A549 treated with ZK216348 at 1 μM for 4 hours (cell line): Measurements from ENCODE around the gene NPLOC4. TPM values are rescaled to one million over a fixed set of nuclear protein-coding genes. Genes with fewer than 3 reads are reported as not detected.

ENCODE experiments used
- total RNA-seq: library from RNA; stranded (reverse); fragments of 200-300 nt; extraction: Qiagen RNA extraction; gene quantifications from 5 replicates; pipeline ENCODE4 v1.2.3, GENCODE V29; 2022; ENCODE audit warnings: low read depth

The NPLOC4 gene
- 80.3 to 105 TPM (median 101 TPM) in 5 replicates for total RNA-seq

DNA sequence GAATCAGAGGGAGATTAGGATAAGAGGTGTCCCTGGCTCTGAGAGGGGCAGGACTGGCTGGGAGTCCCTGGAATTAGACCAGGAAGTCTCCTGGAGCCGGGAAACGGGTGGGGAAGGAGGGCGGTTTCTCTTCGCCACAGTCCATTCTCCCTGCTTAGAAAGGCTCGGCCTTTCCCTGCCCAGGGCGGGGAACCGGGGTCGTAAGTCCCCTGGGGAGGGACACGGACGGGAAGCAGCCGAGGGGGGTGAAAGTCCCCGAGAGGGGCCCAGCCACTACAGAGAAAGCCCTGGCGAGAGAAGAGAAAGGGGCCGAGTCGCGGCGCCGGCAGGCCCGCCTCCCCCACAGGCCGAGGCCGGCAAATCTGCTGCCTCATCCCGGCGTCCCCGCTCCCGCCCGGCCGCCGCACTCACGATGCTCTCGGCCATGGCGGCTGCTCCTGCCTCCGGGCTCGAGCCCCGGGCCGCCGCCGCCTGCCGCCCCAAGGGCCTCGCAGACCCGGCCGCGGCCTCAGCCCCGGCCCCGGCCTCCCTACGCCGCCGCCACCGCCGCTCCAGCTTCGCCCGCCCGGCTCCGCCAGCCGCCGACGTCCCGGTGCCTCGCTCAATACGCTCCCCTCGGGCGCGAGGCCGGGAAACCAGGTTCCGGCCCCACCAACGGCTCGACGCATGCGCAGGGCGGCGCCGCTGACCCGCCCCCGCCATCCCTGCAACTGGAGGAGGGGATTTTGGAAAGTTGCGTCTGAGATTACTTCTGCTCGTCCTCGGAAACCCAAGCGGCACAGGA is at the start of gene NPLOC4, which contains the start of gene TSPAN10:
Gene NPLOC4, minus strand, starts transcription at position 608 of the 784 bp plus-strand sequence. Its CDS starts 182 bp downstream, at position 426.
Gene TSPAN10, plus strand, starts transcription at position 692 of the 784 bp plus-strand sequence. CDS start 5,217 bp downstream, outside the sequence.

DNA sequence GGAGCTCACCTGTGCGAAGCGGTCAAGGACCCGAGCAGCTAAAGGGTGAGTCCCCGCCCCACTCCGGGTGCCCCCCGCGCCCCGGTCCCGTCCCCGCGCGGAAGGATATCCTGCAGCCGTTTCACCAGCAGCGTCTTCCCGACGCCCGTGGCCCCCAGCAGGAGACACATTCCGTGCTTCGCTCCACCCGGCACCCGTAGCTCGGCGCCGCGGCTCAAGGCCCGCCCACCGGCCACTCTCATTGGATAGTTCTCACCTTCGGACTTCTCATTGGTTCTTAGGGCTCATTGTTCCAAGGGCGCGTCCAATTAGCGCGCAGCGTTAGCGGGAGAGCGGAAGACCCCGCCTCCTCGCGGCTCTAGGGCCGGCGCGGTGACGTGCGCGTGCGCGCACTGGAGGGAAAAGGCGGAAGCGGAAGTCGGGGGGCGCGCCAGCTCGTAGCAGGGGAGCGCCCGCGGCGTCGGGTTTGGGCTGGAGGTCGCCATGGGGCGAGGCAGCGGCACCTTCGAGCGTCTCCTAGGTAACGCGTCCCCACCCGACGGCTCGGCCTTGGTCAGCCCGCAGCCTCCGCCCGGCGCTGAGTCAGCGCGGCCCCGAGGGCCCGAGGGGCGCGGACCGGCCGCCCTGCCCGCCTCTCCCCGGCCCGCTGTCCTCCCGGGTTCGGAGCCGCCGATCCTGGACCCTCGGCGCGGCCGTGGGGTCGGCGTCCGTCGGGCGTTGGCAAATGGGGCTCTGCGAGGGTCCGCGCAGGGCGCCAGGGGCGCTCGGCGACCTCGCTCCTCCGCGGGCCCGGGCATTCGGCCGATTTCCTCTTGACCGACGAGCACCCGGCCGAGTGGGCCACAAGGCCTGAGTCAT is 46.9 kb upstream of the NPLOC4 start, which contains the start of the genes ARL16 and HGS:
Gene ARL16, minus strand, starts transcription at position 214 of the 858 bp plus-strand sequence. Its CDS starts 44 bp downstream, at position 170.
Gene HGS, plus strand, starts transcription at position 428 of the 858 bp plus-strand sequence. Its CDS starts 56 bp downstream, at position 484.

DNA sequence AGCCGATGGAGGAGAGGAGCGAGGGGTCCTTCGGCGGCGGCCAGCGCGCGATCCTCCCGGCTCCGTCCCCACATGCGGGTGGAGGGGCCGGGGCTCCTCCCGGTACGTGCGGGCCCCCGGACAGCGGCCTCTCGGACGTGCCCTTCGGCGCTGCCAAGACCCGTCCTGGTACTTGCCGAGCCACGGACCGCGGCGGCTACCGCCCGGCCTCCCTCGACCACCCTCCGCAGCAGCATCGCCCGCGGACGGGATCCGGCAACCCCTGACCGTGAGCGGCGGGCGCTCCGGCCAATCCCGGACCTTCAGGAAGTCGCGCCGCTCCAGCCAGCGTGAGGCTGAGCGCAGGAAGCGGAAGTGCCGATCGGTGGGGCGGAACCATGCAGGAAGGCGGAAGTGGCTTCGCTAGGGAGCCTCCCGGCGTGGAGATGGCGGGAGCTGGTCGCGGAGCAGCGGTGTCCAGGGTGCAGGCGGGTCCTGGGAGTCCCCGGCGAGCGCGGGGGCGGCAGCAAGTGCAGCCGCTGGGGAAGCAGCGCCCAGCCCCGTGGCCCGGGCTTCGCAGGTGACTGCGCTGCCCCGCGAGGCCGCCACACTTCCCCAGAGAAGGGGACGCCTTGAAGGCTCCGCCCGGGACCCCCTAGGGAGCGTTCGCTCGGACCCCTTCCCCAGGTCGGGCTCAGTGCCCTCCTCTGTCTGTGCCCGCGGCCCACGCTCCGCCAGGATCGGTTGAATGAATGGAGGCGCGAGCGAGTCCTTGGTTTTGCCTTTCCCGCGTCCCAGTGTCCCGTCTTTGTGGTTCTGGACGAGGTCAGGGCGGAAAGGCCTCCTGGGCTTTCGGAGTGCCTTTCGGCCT is 29.7 kb upstream of the NPLOC4 start, which contains the start of the genes CCDC137 and OXLD1:
Gene CCDC137, plus strand, starts transcription at position 396 of the 850 bp plus-strand sequence. Its CDS starts 30 bp downstream, at position 426.
Gene OXLD1, minus strand, starts transcription at position 264 of the 850 bp plus-strand sequence. Its CDS starts 28 bp downstream, at position 236.

DNA sequence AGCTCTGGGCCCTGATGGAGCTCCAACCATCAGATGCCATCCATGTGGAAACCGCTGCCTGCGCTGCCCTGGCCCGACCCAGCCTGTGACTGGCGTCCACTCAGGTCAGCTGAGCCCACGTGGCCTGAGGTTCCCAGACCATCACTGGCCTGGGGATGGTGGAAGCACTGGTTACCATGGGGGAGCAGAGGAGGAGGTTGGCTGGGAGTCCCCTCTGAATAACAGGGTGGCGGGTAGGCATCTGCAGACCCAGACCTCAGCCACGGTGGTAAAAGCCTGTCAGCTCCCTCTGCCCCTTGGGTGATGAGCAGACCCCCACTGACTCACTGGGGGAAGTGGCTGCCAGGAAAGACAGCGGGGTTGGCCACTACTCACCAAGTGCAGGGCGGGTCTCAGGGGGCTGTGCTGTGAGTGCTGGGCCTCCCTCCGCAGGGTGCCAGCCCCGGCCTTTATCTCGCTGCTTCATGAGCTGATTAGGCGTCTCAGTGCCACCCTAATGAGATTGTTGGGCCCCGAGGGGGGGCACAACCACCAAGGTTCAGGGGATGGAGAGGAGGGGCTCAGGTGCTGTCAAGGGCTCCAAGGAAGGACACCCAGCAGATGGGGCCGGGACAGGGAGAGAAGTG is 19.3 kb upstream of the NPLOC4 start, which contains the start of gene PDE6G:
Gene PDE6G, minus strand, starts transcription at position 425 of the 626 bp plus-strand sequence. CDS start 3,237 bp downstream, outside the sequence.

DNA sequence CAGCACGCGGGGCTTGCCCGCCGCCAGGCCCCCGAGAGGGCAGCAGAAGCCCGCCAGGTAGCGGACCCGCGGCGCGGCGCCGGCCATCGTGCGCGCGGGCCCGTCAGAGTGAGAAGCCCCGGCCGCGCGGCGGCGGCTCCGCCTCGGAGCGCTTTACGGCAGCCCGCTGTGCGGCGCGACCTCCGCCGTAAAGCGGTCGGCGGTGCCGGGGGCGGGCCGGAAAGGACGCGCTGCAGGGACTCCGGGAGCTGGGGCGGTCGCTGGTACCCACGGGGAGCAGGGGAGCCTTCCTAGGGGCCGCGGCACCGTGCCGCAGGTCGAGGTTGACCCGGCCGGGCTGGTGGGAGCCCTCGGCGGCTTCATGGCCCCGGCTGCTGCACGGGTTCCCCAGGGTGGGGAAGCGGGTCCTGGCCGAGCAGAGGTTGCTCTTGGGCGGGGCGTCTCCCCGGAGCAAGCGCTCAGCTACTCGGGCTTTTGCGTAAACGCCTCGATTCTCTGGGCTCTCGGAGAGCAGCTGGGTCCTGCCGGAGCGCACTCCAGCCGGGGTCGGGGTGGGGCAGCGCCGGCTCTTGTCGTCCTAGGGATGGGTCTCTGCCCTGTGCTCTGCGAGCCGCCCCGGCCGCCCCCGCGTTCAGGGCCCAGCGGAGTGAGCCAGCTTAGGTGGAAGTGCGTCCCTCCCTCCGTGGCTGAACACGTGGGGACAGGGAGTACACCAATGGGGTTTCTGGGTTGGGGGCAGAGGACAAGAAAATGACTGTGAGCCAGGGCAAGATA is 84.5 kb downstream of the NPLOC4 start, which contains the start of gene FAAP100:
Gene FAAP100, minus strand, starts transcription at position 110 of the 774 bp plus-strand sequence. Its CDS starts 23 bp downstream, at position 87.

DNA sequence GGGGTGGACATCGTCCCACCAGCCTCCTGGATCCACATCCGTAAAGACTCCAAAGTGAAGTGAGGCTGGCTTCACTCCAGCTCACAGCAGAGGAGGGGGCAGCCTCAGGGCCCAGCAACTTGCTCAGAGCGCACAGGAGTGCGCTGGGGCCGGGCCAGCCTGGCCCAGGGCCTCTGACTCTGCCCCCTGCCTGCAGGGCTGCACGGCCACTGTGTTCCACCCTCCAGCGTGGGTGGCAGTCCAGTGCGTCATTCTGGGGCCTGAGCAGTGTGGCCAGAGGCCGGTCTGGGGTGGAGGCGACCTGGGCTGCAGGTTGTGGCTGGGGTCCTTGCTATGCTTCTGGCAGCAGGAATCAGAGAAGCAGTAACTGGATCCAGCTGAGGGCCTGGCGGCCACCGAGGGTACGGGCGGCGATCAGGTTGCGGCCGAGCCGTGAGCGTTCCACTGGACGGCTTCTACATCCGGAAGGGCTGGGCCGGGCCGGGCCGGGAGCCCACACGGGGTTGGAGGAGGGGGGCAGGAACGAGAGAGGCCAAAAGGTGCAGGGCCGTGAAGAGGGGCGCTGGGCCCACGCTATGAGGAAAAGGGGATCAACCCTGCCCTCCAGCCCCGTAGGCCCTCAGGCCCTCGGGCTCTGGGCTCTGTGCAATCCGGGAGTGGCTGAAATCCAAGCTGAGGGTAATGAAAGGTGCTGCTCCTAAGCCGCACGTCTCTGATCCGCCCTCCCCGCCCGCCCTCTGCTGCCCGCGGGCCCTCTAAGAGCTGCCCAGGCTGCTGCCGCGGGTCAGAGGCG is 109.1 kb downstream of the NPLOC4 start, which contains the start of gene FSCN2:
Gene FSCN2, plus strand, starts transcription at position 787 of the 793 bp plus-strand sequence. CDS start 155 bp downstream, outside the sequence.

DNA sequence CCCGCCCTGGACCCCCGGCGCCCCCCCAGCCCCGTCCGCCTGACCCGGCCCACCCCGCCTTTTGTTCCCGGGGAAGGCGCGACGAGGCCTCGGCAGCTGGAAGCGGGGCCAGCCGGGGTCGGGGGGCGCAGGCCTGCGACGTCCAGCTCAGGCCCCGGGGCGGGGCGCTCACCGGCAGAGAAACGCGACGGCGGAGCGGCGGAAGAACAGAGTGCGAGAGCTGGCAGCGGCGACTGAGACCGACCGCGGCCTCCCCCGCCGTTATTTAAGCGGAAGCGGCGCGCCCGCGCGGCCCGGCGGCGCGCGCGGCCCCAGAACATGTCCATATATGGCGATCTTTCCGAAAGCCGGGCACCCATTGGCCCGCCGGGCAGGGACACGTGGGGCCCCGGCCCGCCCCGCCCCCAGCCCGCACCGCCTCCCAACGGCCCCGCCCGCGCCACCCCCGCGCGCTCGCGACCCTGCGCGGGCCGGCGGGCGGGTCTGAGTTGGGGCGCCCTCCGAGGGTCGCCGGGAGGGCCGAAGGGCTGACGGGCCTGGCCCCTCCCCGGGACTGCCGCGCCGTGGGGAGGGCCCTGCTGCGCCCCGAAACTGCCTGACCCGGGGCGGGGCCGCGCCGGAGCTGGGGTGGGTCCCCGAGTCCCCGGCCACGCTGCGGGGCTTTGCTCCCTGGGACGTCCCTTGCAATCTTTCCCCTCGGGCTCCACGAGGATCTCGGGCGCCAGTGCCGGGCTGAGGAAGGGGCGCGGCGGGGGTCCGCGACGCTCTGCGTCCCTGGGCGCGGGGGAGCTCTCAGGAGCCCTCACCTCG is 124.1 kb downstream of the NPLOC4 start, which contains the start of gene ACTG1:
Gene ACTG1, minus strand, starts transcription at position 238 of the 810 bp plus-strand sequence. CDS start 445 bp downstream, outside the sequence.

Other genes starting within 250 kb of the NPLOC4 start
- gene BAHCC1, start 241.7 kb downstream of the NPLOC4 start, total RNA-seq = 6.5 to 12.9 TPM (median 12.1 TPM) in 5 replicates
- gene ACTG1, start 124.3 kb downstream of the NPLOC4 start, total RNA-seq = 4,976 to 5,867 TPM (median 5,373 TPM) in 5 replicates
- 0.27 to 2.0 TPM (median 1.3 TPM) in 5 replicates for gene FSCN2, start 108.7 kb downstream of the NPLOC4 start, total RNA-seq
- gene FAAP100, start 84.8 kb downstream of the NPLOC4 start, total RNA-seq = 11.3 to 31.5 TPM (median 21.7 TPM) in 5 replicates
- 2.5 to 6.8 TPM (median 4.7 TPM) in 5 replicates for gene TSPAN10, start 84 bp upstream of the NPLOC4 start, total RNA-seq
- 1.1 to 3.6 TPM (median 1.8 TPM) in 5 replicates for gene PDE6G, start 19.4 kb upstream of the NPLOC4 start, total RNA-seq
- gene OXLD1, start 29.5 kb upstream of the NPLOC4 start, total RNA-seq = 21.5 to 68.1 TPM (median 60.6 TPM) in 5 replicates
- 51.5 to 77.1 TPM (median 63.3 TPM) in 5 replicates for gene CCDC137, start 29.6 kb upstream of the NPLOC4 start, total RNA-seq
- 42.5 to 51.4 TPM (median 49.4 TPM) in 5 replicates for gene ARL16, start 46.7 kb upstream of the NPLOC4 start, total RNA-seq
- gene HGS, start 46.9 kb upstream of the NPLOC4 start, total RNA-seq = 133 to 232 TPM (median 219 TPM) in 5 replicates
- 187 to 318 TPM (median 295 TPM) in 5 replicates for gene MRPL12, start 66.3 kb upstream of the NPLOC4 start, total RNA-seq
- 20.2 to 48.4 TPM (median 42.0 TPM) in 5 replicates for gene SLC25A10, start 75.2 kb upstream of the NPLOC4 start, total RNA-seq
- 0.11 to 0.52 TPM (median 0.31 TPM) in 4 of 5 replicates, not detected in the other for gene GCGR, start 167.0 kb upstream of the NPLOC4 start, total RNA-seq
- gene MCRIP1, start 196.2 kb upstream of the NPLOC4 start, total RNA-seq = 70.3 to 110 TPM (median 93.6 TPM) in 5 replicates
- gene PPP1R27, start 197.9 kb upstream of the NPLOC4 start, total RNA-seq = 0.15 TPM in 1 of 5 replicates, not detected in the others
- 698 to 774 TPM (median 714 TPM) in 5 replicates for gene P4HB, start 223.4 kb upstream of the NPLOC4 start, total RNA-seq
- 606 to 641 TPM (median 628 TPM) in 5 replicates for gene ARHGDIA, start 234.2 kb upstream of the NPLOC4 start, total RNA-seq